Endothelial cell of umbilical vein (primary cell): ENCODE results near the gene GDE1. TPM values are rescaled to one million over a fixed set of nuclear protein-coding genes. Genes with fewer than 3 reads are reported as not detected.
A peak's percentile ranks its signal among the peaks of the same experiment; 100 is the strongest.

Experiments used
- BruUV-seq: library from RNA; stranded (reverse); fragments of 400-500 nt; replicated peaks from 2 replicates; lab custom pipeline; 2021; lab: Mats Ljungman, UMichigan
- CTCF ChIA-PET: fragments of 300-600, 350-600 bp; sonication (Branson Sonifier 250); formaldehyde crosslinking; loops from one replicate; lab custom pipeline; 2021; ENCODE audit warnings: antibody characterized with exemption, inconsistent platforms; lab: Charles Lee
- POLR2A ChIA-PET: fragments of 300-600, 350-600 bp; sonication (Branson Sonifier 250); formaldehyde crosslinking; loops from one replicate; lab custom pipeline; 2021; ENCODE audit warnings: antibody characterized with exemption, inconsistent platforms; lab: Charles Lee
- DNase-seq: peaks from one replicate; pipeline ENCODE4 v3.0.0-alpha.2; 2011; ENCODE audit warnings: low read depth, low spot score
- FAIRE-seq: peaks from 2 replicates; lab custom pipeline; 2011; peaks lifted over from hg19 to GRCh38; lab: Jason Lieb, UNC
- H2AFZ ChIP-seq: 2 replicates; pipeline ENCODE4 v1.6.0; 2012; ENCODE audit warnings: low read depth, low read length, control low read depth, inconsistent platforms
- H3K27ac ChIP-seq: 2 replicates; pipeline ENCODE4 v1.5.1; 2011; ENCODE audit warnings: low read depth, mild to moderate bottlenecking, control low read depth, low read length, moderate library complexity; ENCODE audit not compliant: insufficient read depth
- H3K27me3 ChIP-seq, 2 experiments: 2 replicates each; pipeline versions ENCODE4 v1.6.0 to v1.6.1; 2011; ENCODE audit warnings: low read length in 2 of 2, mixed read lengths in 1 of 2; ENCODE audit not compliant: control insufficient read depth in 2 of 2, insufficient read depth in 2 of 2
- H3K36me3 ChIP-seq, 2 experiments: 2 replicates in 1 of 2; 3 replicates in 1 of 2; pipeline ENCODE4 v1.5.1; 2011; ENCODE audit warnings: low read length in 2 of 2, mild to moderate bottlenecking in 1 of 2, moderate library complexity in 1 of 2; ENCODE audit not compliant: control insufficient read depth in 2 of 2, insufficient read depth in 2 of 2; ENCODE audit errors: extremely low read depth in 1 of 2
- H3K4me1 ChIP-seq: 3 replicates; pipeline ENCODE4 v1.5.1; 2011; ENCODE audit warnings: mild to moderate bottlenecking, low read length; ENCODE audit not compliant: control insufficient read depth, insufficient read depth; ENCODE audit errors: extremely low read depth
- H3K4me2 ChIP-seq: 2 replicates; pipeline ENCODE4 v1.6.1; 2011; ENCODE audit warnings: low read length, control low read depth, mixed read lengths; ENCODE audit not compliant: insufficient read depth
- H3K4me3 ChIP-seq, 3 experiments: fragments of 200-600 bp in 1 of 3; sonication (generic), shearing (Covaris generic) in 1 of 3; replicated peaks in 1 of 3; 2 replicates each; pipeline ENCODE4 v1.5.1; 2011 to 2016; ENCODE audit warnings: control low read depth in 3 of 3, low read length in 3 of 3, mild to moderate bottlenecking in 2 of 3, inconsistent platforms in 1 of 3, low read depth in 1 of 3, moderate library complexity in 1 of 3; ENCODE audit not compliant: insufficient read depth in 1 of 3
- H3K79me2 ChIP-seq: 2 replicates; pipeline ENCODE4 v1.6.0; 2012; ENCODE audit warnings: low read length, inconsistent platforms; ENCODE audit not compliant: control insufficient read depth, insufficient read depth
- H3K9ac ChIP-seq: replicated peaks from 2 replicates; pipeline ENCODE3; 2011; ENCODE audit warnings: low read length, control low read depth; ENCODE audit not compliant: insufficient read depth; ENCODE audit errors: extremely low read depth
- H3K9me1 ChIP-seq: replicated peaks from 3 replicates; pipeline ENCODE4 v1.6.0; 2011; ENCODE audit warnings: mild to moderate bottlenecking, low read length; ENCODE audit not compliant: control insufficient read depth, insufficient read depth; ENCODE audit errors: extremely low read depth
- H3K9me3 ChIP-seq: replicated peaks from 2 replicates; pipeline ENCODE4 v1.5.1; 2012; ENCODE audit warnings: low read length, inconsistent platforms; ENCODE audit not compliant: control insufficient read depth, insufficient read depth
- H4K20me1 ChIP-seq: replicated peaks from 2 replicates; pipeline ENCODE3; 2011; ENCODE audit warnings: mild to moderate bottlenecking, low read length; ENCODE audit not compliant: control insufficient read depth, insufficient read depth; ENCODE audit errors: extremely low read depth
- EZH2 ChIP-seq: IDR thresholded peaks from 2 replicates; pipeline ENCODE4 v1.6.1; 2012; ENCODE audit warnings: borderline replicate concordance, low read depth, mild to moderate bottlenecking, moderate library complexity, low read length, inconsistent platforms; ENCODE audit not compliant: severe bottlenecking
- FOS ChIP-seq: IDR thresholded peaks from 2 replicates; pipeline ENCODE4 v1.6.1; 2011; ENCODE audit warnings: mild to moderate bottlenecking, low read length, moderate library complexity, borderline replicate concordance; ENCODE audit not compliant: insufficient read depth
- JUN ChIP-seq: IDR thresholded peaks from 2 replicates; pipeline ENCODE4 v1.6.1; 2011; ENCODE audit warnings: borderline replicate concordance, low read depth; ENCODE audit not compliant: insufficient read length, insufficient read depth
- MYC ChIP-seq: IDR thresholded peaks from one replicate; pipeline ENCODE4 v1.6.1; 2011; ENCODE audit warnings: mild to moderate bottlenecking, low read depth, low read length
- POLR2A ChIP-seq: IDR thresholded peaks from 2 replicates; pipeline ENCODE4 v1.6.1; 2012; ENCODE audit warnings: low read depth, mild to moderate bottlenecking, control low read depth, low read length
- POLR2AphosphoS5 ChIP-seq: IDR thresholded peaks from 2 replicates; pipeline ENCODE4 v1.6.1; 2012; ENCODE audit warnings: low read depth, mild to moderate bottlenecking, control low read depth, low read length, moderate library complexity; ENCODE audit not compliant: insufficient read depth
- dilution Hi-C: fragments of 300-500 bp; cut with MboI; formaldehyde crosslinking; loops from one replicate; pipeline ENCODE4 v1.15.0; 2019; ENCODE audit warnings: low sequenced_read_pairs; ENCODE audit not compliant: extremely low pct_ligation_motif_present
- intact Hi-C: fragments of 100-400 bp; cut with micrococcal nuclease; formaldehyde crosslinking; loops from one replicate; pipeline ENCODE4 v1.10.0; 2022
- polyA plus RNA-seq, 4 experiments: library from polyadenylated mRNA; depleted of rRNA in 3 of 4; stranded (reverse) in 3 of 4; unstranded in 1 of 4; fragments of >200 nt; gene quantifications; 2 replicates each; pipeline versions ENCODE4 v1.2.1 to v1.2.3, GENCODE V29; 2011 to 2012; ENCODE audit warnings: missing spikeins in 1 of 4
- total RNA-seq: library from RNA; stranded (reverse); gene quantifications from 2 replicates; pipeline ENCODE4 v1.2.3, GENCODE V29; 2021
- TF ChIP-seq, protein P1 (sequence below), 2 donors: IDR thresholded peaks; 1 replicate in 1 of 2; 2 replicates in 1 of 2; pipeline ENCODE4 v1.5.1; 2011; ENCODE audit warnings: low read length in 2 of 2, mild to moderate bottlenecking in 2 of 2, moderate library complexity in 2 of 2, control low read depth in 1 of 2, inconsistent platforms in 1 of 2, low read depth in 1 of 2; ENCODE audit not compliant: insufficient read depth in 1 of 2; ENCODE audit errors: extremely low read depth in 1 of 2

GDE1 gene
- total and polyA plus RNA-seq, 2 donors (not counting 3 experiments of a cell fraction or from before 2014, with no cell fraction given), result 34.9 to 50.5 TPM

DNA sequence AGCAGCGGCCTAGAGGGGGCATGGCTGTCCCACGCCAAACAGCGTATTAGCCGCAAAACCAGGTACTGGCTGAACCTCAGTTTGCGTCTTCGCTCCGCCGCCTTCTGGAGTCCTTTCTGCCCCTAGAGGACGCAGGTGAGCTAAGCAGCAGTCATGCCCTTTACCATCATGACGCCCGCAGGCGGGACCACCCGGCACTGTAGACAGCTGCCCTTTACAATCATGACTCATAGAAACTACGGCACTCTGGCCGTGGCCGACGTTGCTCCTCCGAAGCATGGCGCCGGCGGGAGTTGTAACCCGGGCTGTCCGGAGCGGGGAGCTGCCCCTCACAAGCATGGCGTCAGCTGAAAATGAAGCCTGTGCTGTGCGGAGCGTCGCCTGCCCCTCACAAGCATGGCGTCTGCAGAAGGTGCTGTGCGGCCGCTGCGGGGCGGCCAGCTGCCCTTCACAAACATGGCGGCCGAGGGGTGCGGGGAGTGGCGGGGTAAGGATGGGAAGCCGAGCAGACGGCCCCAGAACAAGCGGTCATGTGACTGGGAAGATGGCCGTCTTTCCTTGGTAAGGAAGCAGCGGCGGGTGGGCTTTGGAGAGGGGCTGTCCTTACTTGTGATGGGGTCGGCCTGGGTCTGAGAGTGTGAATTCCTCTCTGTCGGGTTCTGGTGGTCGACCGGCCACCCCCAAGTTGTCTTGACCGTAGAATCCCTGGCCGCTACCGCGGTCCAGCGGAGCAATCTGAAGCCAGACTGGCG is 33.5 kb upstream of the GDE1 start, which contains the start of gene VPS35L:
VPS35L (plus strand) TSS at position 518 of the 752 bp plus-strand sequence; CDS start at position 545, 27 bp downstream.
- no peaks in the 10 kb centered on the region for H3K27me3 ChIP-seq
- H4K20me1 ChIP-seq, result no peaks in the 10 kb centered on the region
- peak within 1 kb of the TSS; percentile 85 for H3K27ac ChIP-seq
- peak within 1 kb of the TSS; percentile 85 for H2AFZ ChIP-seq
- H3K9me3 ChIP-seq, result no peaks in the 10 kb centered on the region
- DNase-seq (peak; percentile 100), FAIRE-seq (peak; percentile 97)
- ChIA-PET POLR2A (interaction anchor here (0.6 to 0.8 kb wide), 2 partner anchors 31 to 138 kb away, joined by 3 to 4 read pairs; partner anchors contain the start of gene CCP110), CTCF (interaction anchor here (0.6 to 3.6 kb wide), 25 partner anchors 9 to 754 kb away, joined by 3 to 33 read pairs (median 4); partner anchors contain the start of genes ARL6IP1, CCP110, COQ7 and GDE1)
- dilution Hi-C loops, result no loop called here
- H3K4me2 ChIP-seq, result peak within 1 kb of the TSS; percentile 63
- no peaks in the 10 kb centered on the region for H3K9me1 ChIP-seq
- BruUV-seq, result no TSS peak
- H3K36me3 ChIP-seq, result peaks cover 0 to 2% of the 10 kb centered on the region in 2 experiments
- peaks cover 6% of the 10 kb centered on the region for H3K4me1 ChIP-seq
- H3K4me3 ChIP-seq, result peak within 1 kb of the TSS; percentile 67 to 77 (median 68)
- peaks cover 7% of the 10 kb centered on the region for H3K79me2 ChIP-seq
- intact Hi-C loops, result loop anchor here (2.0 to 5.0 kb wide), 2 partner anchors 33 to 162 kb away; partner anchors contain the start of genes CCP110, GDE1, IQCK and KNOP1
- TF ChIP-seq FOS (peak; percentile 79), MYC (no peak), EZH2 (no peak), JUN (peak; percentile 70), POLR2A (peak; percentile 90), POLR2AphosphoS5 (peak; percentile 87)
- TF ChIP-seq, protein P1, sequence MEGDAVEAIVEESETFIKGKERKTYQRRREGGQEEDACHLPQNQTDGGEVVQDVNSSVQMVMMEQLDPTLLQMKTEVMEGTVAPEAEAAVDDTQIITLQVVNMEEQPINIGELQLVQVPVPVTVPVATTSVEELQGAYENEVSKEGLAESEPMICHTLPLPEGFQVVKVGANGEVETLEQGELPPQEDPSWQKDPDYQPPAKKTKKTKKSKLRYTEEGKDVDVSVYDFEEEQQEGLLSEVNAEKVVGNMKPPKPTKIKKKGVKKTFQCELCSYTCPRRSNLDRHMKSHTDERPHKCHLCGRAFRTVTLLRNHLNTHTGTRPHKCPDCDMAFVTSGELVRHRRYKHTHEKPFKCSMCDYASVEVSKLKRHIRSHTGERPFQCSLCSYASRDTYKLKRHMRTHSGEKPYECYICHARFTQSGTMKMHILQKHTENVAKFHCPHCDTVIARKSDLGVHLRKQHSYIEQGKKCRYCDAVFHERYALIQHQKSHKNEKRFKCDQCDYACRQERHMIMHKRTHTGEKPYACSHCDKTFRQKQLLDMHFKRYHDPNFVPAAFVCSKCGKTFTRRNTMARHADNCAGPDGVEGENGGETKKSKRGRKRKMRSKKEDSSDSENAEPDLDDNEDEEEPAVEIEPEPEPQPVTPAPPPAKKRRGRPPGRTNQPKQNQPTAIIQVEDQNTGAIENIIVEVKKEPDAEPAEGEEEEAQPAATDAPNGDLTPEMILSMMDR (IDR thresholded peaks at IDR 0.05; ENCODE audit: extremely low read depth in 1 of 2, insufficient read depth in 1 of 2, low read depth in 1 of 2, low read length in 2 of 2), result peak; percentile 60 to 88
- H3K9ac ChIP-seq, result peak within 1 kb of the TSS; percentile 96
